GM20000 (cell line): ENCODE data around the gene TRAPPC2L.
A peak's percentile ranks its signal among the peaks of the same experiment; 100 is the strongest.

ENCODE experiments used
- DNase-seq: peaks from one replicate; pipeline ENCODE4 v3.0.0; 2012; ENCODE audit warnings: low spot score
- TF ChIP-seq, protein P1 (sequence below): IDR thresholded peaks from 2 replicates; pipeline ENCODE4 v1.5.1; 2012; ENCODE audit warnings: mild to moderate bottlenecking, control low read depth; ENCODE audit errors: extremely low read depth, missing control alignments

The TRAPPC2L gene

DNA sequence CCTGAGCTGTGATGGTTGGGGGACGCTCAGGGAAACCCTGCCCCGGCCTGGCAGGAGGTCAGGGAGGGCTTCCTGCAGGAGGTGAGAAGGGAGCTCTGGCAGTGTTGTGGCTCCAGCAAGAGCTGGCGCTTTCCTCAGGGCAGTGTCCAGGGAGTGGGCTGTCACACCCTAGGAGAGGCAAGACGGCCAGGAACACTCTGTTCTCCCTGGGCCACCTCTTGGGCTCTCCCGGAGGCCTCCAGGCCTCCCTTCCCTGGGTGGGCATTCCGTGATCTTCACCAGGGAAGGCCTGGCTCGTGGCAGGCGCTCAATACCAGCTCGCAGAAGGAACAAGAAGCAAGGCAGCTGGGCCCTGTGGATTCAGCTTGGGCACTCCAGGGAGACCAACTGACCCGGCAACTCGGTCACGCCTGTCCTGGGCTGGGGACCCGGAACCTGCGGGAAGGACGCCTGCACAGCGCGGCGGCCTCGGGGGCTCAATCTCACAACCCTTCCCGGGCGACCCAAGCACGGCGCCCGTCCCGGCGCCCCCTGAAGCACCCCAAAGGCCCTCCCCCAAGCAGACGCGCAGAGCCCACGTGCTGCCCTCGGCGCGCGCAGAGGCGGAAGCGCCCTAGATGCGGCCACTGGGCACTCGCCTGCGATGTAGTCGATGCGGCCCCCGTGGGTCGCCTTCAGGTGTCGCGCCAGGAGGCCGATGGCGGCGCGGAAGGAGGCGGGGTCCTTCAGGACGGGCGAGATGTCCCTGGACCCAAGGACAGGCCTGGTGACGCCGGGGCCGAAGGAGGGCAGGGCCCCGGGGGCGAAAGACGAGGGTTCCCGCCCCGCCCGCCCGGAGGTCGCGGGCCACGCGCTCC lies 45.8 kb upstream of the TRAPPC2L start:
- DNase-seq: peak; percentile 88
- TF ChIP-seq, protein P1, sequence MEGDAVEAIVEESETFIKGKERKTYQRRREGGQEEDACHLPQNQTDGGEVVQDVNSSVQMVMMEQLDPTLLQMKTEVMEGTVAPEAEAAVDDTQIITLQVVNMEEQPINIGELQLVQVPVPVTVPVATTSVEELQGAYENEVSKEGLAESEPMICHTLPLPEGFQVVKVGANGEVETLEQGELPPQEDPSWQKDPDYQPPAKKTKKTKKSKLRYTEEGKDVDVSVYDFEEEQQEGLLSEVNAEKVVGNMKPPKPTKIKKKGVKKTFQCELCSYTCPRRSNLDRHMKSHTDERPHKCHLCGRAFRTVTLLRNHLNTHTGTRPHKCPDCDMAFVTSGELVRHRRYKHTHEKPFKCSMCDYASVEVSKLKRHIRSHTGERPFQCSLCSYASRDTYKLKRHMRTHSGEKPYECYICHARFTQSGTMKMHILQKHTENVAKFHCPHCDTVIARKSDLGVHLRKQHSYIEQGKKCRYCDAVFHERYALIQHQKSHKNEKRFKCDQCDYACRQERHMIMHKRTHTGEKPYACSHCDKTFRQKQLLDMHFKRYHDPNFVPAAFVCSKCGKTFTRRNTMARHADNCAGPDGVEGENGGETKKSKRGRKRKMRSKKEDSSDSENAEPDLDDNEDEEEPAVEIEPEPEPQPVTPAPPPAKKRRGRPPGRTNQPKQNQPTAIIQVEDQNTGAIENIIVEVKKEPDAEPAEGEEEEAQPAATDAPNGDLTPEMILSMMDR: no peak

DNA sequence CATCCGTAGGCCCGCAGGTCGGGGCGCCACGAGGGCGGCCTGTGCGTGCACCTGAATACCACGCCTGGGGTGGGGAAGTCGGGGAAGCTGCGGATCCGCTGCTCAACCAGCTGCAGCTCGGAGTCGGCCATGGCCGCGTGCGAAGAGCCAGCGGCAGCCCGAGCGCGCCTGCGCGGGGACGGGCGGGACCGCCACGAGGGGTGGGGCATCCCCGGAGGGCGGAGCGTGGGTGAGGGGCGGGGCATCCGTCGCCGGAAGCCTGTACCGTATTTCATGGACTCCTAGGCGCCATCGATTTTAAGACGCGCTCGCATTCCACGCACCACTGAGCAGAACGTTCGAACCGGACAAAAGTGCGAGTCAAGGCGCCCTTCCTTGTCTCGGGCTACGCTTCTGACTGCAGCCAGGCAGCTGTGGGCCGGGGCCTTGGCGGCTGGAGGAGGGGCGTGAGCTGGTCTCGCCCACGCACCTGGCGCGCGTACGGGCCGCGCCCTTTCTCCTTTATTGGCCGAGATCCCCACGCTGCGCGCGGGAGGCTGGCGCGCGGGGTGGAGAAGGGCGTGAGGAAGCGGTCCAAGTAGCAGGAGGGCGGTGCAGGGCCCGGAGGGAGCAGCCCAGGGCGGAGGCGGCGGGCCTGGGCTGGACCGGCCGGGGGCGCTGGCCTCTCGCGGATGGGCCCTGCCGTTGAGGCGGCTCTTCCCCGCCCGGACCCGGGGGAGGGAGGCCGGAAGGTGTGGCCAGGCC lies 45.0 kb upstream of the TRAPPC2L start, which contains the start of gene APRT:
Gene APRT, minus strand, starts transcription at position 160 of the 744 bp plus-strand sequence. Its CDS starts 29 bp downstream, at position 131.
- TF ChIP-seq, protein P1: peak; percentile 28
- peak; percentile 99 for DNase-seq

DNA sequence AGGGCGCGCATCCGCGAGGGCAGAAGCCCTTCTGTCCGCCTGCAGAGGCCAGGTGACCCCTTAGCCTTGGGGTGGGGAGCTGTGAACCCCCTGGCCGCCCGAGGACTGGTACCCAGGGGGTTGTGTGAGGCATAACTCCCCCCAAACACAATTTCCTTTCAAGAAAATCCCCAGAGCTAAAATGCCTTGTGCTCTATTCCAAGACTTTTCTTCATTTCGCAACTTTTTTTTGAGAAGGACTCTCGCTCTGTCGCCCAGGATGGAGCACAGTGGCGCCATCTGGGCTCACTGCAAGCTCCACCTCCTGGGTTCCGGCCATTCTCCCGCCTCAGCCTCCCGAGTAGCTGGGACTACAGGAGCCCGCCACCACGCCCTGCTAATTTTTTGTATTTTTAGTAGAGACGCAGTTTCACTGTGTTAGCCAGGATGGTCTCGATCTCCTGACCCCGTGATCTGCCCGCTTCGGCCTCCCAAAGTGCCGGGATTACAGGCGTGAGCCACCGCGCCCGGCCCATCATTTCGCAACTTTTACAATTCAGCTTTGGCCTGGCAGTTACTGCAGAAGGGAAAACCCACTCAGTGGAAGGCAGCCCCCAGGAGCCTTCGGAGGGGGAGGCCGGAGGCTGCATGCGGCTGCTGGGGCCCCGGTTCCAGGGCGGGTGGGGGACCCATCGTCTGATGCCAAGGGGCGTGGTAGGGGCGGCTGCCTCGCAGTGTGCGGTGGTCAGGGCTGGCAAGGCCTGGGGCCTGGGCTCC lies 44.2 kb upstream of the TRAPPC2L start:
- no peak for DNase-seq
- TF ChIP-seq, protein P1: no peak

DNA sequence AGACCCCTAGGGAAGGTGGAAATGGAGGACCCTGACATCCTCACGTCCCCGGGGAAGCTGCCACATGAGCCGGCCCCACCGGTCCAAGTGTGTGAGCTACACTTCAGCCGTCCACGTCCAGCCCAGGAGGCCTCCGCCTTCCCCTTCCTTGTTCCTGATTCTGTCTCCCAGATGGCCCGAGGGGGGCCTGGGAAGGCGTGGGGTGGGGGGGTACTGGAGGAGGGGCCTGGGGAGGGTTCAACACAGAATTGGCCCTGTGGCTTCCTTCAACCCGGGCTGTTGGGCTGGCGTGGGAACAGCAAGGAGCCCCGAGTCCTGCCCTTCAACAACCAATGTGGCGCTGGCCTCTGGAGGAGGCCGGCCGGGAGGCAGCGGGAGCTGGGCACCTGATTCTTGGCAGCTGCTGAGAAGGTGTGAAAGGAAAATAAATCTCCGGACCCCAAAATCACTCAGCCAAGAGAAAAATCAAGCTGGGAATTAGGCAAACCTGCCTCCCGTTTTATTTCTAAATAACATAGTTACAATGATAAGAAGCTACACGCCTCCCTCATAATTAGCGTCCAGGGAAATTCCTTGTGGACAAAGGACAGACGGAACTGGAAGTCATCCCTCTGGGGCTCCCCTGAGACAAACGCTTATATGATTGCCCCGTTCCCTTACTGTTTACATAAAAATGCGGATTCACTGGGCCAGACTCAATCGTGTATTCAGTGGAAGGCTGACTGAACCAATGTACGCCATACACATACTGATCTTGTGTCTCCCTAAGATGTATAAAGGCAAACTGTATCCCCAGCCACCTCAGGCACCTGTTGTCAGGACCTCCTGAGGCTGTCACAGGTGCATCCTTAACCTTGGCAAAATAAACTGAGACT lies 43.4 kb upstream of the TRAPPC2L start:
- TF ChIP-seq, protein P1: no peak
- DNase-seq: no peak

DNA sequence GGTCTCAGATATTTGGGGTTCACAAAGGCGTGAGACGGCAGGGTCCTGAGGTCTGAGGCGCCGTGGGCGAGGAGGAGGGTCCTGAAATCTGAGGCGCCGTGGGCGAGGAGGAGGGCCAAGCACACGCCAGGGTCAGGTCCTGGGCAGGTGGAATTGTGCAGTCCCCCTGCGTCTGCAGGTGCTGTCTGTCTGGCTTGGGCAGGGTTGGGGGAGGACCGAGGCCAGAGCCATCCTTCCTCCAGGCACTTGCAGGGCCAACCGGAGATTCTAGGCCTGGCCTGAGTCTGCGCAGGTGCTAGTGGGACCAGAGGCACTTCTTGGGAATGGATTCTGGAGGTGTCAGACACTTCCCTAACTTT lies 42.8 kb upstream of the TRAPPC2L start:
- TF ChIP-seq, protein P1: no peak
- DNase-seq: no peak

DNA sequence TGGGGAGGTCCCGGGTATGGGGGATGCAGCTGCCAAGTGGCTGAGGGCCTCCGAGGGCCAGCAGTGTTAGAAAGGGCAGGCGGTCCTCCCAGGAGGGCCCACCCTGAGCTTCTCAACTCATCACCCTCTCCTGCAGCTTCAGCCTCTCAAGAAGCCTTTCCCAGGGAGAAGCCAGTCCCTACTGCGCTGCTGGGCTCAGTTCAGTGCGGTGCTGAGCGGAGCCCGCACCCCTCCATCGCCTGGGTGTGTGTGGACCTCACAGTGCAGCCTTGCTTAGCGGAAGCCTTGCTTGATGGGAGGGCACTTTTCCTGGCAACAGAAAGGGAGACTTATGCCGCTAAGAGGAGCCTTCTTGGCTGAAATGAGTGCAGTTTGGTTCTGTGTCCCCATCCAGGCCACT lies 41.7 kb upstream of the TRAPPC2L start:
- no peak for DNase-seq
- TF ChIP-seq, protein P1: no peak
